Adrenal gland (tissue), 12 donors: ENCODE measurements around the gene GATA6. TPM values are rescaled to one million over a fixed set of nuclear protein-coding genes. Genes with fewer than 3 reads are reported as not detected.

Experiments used
- DNase-seq, 7 donors: peaks; one replicate each; pipeline ENCODE4 v3.0.0-alpha.2; 2019 to 2020
- H3K27ac ChIP-seq, 5 donors: fragments of 200-600 bp; sonication (generic) in 4 of 5; 1 replicate in 3 of 5; 2 replicates in 2 of 5; pipeline versions ENCODE4 v1.5.1 to v1.8.0; 2016 to 2020; ENCODE audit warnings: mild to moderate bottlenecking in 1 of 5
- H3K27me3 ChIP-seq: fragments of 200-600 bp; 2 replicates; pipeline ENCODE4 v1.8.0; 2021
- H3K36me3 ChIP-seq, 2 donors: fragments of 200-600 bp; replicated peaks in 1 of 2; 1 replicate in 1 of 2; 2 replicates in 1 of 2; pipeline versions ENCODE4 v1.5.1 to v1.8.0; 2018 to 2022
- H3K4me1 ChIP-seq, 2 donors: fragments of 200-600 bp; replicated peaks in 1 of 2; 1 replicate in 1 of 2; 2 replicates in 1 of 2; pipeline versions ENCODE4 v1.5.1 to v1.8.0; 2018 to 2021
- H3K4me3 ChIP-seq, 4 donors: fragments of 200-600 bp; sonication (generic) in 3 of 4; one replicate each; pipeline ENCODE4 v1.5.1; 2016 to 2018
- H3K9me3 ChIP-seq, 3 donors: fragments of 200-600 bp; sonication (generic) in 1 of 3; replicated peaks in 1 of 3; 1 replicate in 2 of 3; 2 replicates in 1 of 3; pipeline versions ENCODE4 v1.5.1 to v1.8.0; 2016 to 2021
- POLR2A ChIP-seq, 2 donors: fragments of 450-650 bp; IDR thresholded peaks; one replicate each; pipeline ENCODE4 v1.6.1; 2017; ENCODE audit warnings: antibody characterized with exemption in 2 of 2, mild to moderate bottlenecking in 2 of 2, moderate library complexity in 1 of 2
- WGBS, 4 donors: extraction: QIAGEN DNeasy Blood & Tissue Kit in 2 of 4; methylation state at CpG; one replicate each; pipeline versions ENCODE4 v1.1.5 to v1.1.7; 2013 to 2017; 5-methylcytosine and 5-hydroxymethylcytosine counted together
- intact Hi-C, 2 donors: fragments of 100-400 bp; cut with DNase I; formaldehyde crosslinking; loops; one replicate each; pipeline versions ENCODE4 v1.14.1 to v1.15.0; 2022 to 2023
- polyA plus RNA-seq, 3 donors: library from polyadenylated mRNA; stranded (reverse); fragments of 200-250 nt in 2 of 3; fragments of 350-450 nt in 1 of 3; fragmentation: Illumina TruSeq in 1 of 3; extraction: RNeasy Lipid Tissue Mini Kit (QIAGEN cat#74804) in 1 of 3; gene quantifications; one replicate each; pipeline ENCODE4 v1.2.3, GENCODE V29; 2013 to 2014
- total RNA-seq, 9 donors: library from RNA; depleted of rRNA in 4 of 9; stranded (reverse); fragments of >200 nt in 4 of 9; fragments of 120-200 nt in 1 of 9; fragmentation: NEBNext Ultra II Directional in 1 of 9; extraction: Animal tissue kit (Norgen Biotek cat#: 25700) in 1 of 9; gene quantifications; one replicate each; pipeline versions ENCODE4 v1.1.0 to v1.2.4, GENCODE V29; 2013 to 2023
- TF ChIP-seq, protein P1 (sequence below), 6 experiments: fragments of 450-650 bp in 4 of 6; fragments of 200-600 bp in 2 of 6; sonication (generic) in 1 of 6; IDR thresholded peaks; 1 replicate in 5 of 6; 2 replicates in 1 of 6; pipeline versions ENCODE4 v1.5.1 to v1.8.0; 2016 to 2021; ENCODE audit warnings: antibody characterized with exemption in 6 of 6, mild to moderate bottlenecking in 2 of 6, moderate library complexity in 1 of 6
- donor health status: healthy with polysubstance abuse.
- donor health status: Bipolar disorder and iron deficiency.
- donor health status: DM: yes; HTN: yes; CAD: no.
- donor health status: DM: no; HTN: no; CAD: no.
- donor health status: DM: no; HTN: no; CAD: no.
- donor health status: DM: yes; HTN: yes; CAD: no.

GATA6 gene
- total and polyA plus RNA-seq, 12 donors = 31.3 to 222 (median 135) TPM

DNA sequence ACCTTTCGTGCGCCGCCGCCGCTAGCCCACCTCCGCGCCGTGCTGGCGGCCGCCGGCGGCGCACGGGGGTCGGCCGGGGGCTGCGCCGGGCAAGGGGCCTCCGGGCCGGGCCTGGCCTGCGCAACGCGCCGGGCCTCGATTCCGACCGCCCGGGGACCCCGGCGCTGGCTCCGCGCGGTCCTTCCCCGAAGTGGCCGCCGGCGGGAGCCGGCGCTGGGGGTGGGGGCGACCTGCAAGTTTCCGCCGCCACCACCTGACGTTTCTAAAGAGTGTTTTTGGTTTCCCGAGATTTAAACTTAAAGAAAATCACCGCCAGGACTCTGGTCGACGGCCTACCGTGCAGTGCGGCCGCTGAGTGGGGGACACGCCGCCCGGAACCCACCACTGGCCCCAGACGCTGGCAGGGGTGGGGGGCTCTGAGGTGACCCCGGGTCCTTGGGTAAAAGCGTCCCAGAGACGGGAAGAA is 3.8 kb upstream of the GATA6 start:
- no peaks in the 10 kb centered on the region for H3K27me3 ChIP-seq
- TF ChIP-seq, protein P1, sequence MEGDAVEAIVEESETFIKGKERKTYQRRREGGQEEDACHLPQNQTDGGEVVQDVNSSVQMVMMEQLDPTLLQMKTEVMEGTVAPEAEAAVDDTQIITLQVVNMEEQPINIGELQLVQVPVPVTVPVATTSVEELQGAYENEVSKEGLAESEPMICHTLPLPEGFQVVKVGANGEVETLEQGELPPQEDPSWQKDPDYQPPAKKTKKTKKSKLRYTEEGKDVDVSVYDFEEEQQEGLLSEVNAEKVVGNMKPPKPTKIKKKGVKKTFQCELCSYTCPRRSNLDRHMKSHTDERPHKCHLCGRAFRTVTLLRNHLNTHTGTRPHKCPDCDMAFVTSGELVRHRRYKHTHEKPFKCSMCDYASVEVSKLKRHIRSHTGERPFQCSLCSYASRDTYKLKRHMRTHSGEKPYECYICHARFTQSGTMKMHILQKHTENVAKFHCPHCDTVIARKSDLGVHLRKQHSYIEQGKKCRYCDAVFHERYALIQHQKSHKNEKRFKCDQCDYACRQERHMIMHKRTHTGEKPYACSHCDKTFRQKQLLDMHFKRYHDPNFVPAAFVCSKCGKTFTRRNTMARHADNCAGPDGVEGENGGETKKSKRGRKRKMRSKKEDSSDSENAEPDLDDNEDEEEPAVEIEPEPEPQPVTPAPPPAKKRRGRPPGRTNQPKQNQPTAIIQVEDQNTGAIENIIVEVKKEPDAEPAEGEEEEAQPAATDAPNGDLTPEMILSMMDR (IDR thresholded peaks at IDR 0.05) = no peak
- no peak for TF ChIP-seq POLR2A (IDR thresholded peaks at IDR 0.05)

DNA sequence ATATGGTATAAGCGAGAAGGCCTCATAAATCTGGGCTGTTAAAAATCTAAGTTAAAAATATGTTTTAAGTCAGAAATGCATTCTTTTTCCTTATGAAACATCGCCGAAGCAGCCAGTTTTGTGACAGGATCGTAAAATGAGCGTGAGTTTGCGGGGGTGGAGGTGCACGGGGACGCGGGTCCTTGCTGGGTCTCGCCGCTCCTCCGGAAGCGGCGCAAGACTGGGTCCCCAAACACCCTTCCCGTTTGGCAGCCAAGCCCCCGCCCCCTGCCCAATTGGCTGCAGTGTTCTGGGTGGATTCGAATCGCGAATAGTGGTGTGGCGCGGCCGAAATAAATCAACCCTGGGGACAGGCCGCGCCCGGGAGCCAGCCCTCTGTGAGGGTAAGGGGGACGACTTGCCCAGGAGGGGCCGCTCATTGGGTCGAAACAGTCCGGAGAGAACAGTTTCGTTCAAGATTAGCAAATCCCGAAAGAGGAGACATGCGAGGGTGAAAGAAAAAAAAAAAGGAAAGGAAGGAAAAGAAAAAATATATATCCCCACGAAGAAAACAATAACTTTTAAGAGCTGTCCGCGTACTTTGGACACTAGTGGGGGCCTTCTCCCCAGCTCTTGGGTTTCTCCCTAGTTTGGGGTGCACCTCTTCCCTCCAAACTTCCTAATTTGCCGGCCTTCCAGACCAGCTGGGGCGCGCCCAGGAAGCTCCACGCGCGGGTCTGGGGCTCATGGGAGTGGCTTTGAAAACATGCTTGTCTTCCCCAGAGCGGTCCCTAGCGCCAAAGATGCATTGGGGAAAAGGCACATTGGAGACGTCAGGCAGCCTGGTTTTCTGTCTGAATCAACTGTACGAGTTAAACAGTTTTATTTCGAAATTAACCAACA is 3.1 kb upstream of the GATA6 start:
- intact Hi-C loops = loop anchor here (5.0 to 10.0 kb wide), 4 partner anchors 62 to 252 kb away; no protein-coding TSS in a partner anchor
- 3 to 7% (median 5%) methylated on average over 43 to 46 of the region's 46 CpGs for WGBS, 4 donors
- DNase-seq = peak; percentile 78 to 90 (median 88)
- TF ChIP-seq, protein P1 (IDR thresholded peaks at IDR 0.05) = no peak
- peak; percentile 65 to 81 for TF ChIP-seq POLR2A (IDR thresholded peaks at IDR 0.05)
- Histone ChIP-seq H3K4me1 (peaks cover 13 to 15% of the 10 kb centered on the region in 2 donors), H3K27ac (peak overlapping the region; percentile 67 to 99 (median 97)), H3K36me3 (peaks cover 0 to 6% of the 10 kb centered on the region in 2 donors), H3K4me3 (peak overlapping the region in 3 of 4 donors; percentile 1 to 97 (median 77)), H3K27me3 (no peaks in the 10 kb centered on the region), H3K9me3 (no peaks in the 10 kb centered on the region)

More for the DNA sequence above, 3.8 kb upstream of the GATA6 start:
- Histone ChIP-seq H3K36me3 (no peaks in the 10 kb centered on the region), H3K4me1 (peaks cover 13 to 15% of the 10 kb centered on the region in 2 donors), H3K27ac (peak overlapping the region; percentile 67 to 99 (median 97)), H3K4me3 (peak overlapping the region in 2 of 4 donors; percentile 77 to 97), H3K9me3 (no peaks in the 10 kb centered on the region)
- peak in 2 of 7 donors; percentile 23 to 32 for DNase-seq
- 4 to 12% (median 5%) methylated on average over 15 to 57 of the region's 57 CpGs for WGBS, 4 donors
- intact Hi-C loops = loop anchor here (5.0 to 10.0 kb wide), 4 partner anchors 61 to 251 kb away; no protein-coding TSS in a partner anchor

DNA sequence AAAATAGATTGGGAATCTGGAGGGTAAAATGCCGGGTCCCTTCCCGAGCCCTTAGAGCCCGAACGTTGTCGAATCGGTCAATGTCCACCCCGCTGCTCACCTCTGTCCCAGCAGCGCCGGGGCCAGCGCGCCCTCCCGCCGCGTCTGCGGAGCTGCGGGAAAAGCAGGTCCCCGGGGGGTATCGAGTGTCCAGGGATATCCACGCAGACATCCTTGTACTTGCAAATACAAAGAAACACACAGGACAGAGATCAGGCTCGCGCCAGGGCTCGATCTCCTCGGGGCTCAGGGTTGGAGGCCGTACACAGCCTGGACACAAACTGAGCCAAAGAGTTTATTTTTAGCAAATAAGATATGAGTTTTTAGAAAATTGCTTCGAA is 2.3 kb upstream of the GATA6 start:
- 1 to 7% (median 3%) methylated on average over 23 to 25 of the region's 25 CpGs for WGBS, 4 donors
- peak overlapping the region in 3 of 4 donors; percentile 1 to 97 (median 77) for H3K4me3 ChIP-seq
- peaks cover 0 to 12% of the 10 kb centered on the region in 2 donors for H3K36me3 ChIP-seq
- TF ChIP-seq, protein P1 (IDR thresholded peaks at IDR 0.05) = no peak
- peak in 1 of 2 donors; percentile 9 for TF ChIP-seq POLR2A (IDR thresholded peaks at IDR 0.05)
- intact Hi-C loops = loop anchor here (5.0 to 10.0 kb wide), 4 partner anchors 62 to 252 kb away; no protein-coding TSS in a partner anchor
- DNase-seq = peak in 6 of 7 donors; percentile 41 to 69 (median 49)
- no peaks in the 10 kb centered on the region for H3K27me3 ChIP-seq
- peak overlapping the region; percentile 76 to 99 (median 97) for H3K27ac ChIP-seq
- H3K9me3 ChIP-seq = no peaks in the 10 kb centered on the region
- peaks cover 9 to 15% of the 10 kb centered on the region in 2 donors for H3K4me1 ChIP-seq
